ENCODE data around the gene NMU.
A peak's percentile ranks its signal among the peaks of the same experiment; 100 is the strongest.
"Not testable (repeated sequence)": the region's sequence is repeated elsewhere in the genome, so short reads cannot be mapped to it uniquely, and the experiment has no call there.

The NMU gene

DNA sequence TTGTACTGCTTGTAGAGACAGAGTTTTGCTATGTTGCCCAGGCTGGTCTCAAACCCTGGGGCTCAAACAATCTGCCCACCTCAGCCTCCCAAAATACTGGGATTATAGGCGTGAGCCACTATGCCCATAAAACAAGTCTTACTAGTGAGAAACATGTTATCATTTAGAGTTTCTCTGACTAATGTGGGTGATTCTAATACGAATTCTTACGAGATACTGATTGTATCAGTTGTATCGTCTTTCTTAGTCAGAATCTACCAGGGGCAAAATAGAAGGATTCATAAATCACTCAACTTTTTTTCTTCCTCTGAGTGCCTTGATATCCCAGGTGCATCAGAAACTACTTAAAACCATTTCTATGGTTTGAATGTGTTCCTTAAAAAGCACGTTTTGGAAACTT is 14.4 kb upstream of the NMU start:
- Mint-ChIP-seq H3K27ac (no peak overlapping the region), H3K4me1 (ENCODE audit: low read depth) (no peaks in the 10 kb centered on the region), H3K36me3 (ENCODE audit: low read depth) (no peaks in the 10 kb centered on the region), H3K4me3 (no peak overlapping the region), H3K27me3 (peaks cover 34% of the 10 kb centered on the region), H3K9me3 (no peaks in the 10 kb centered on the region)

DNA sequence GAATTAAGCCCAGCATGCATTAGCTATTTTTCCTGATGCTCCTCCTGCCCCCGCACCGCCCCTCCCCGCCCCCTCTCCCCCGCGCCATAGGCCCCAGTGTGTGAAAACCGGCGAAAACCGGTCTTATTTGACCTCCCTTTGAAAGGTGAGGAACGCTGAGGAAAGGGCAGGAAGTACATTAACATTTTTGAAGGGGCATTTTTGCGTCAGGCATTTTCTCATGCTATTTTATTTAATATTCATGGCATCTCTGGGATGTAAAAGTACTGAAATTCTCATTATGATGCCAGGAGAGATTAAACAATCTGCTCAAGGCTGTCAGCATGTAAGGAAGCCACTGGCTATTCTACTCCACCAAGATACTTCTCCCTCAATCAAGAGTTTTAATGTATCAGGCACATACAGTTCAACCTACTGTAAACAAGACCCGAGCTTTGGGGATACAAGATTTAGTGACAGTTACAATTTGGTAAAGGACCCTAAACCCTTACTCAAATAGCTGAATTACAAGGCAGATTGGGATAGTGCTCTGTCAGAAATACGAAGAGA is 1.2 kb upstream of the NMU start:
- Mint-ChIP-seq H3K9me3 (no peaks in the 10 kb centered on the region), H3K36me3 (ENCODE audit: low read depth) (no peaks in the 10 kb centered on the region), H3K4me1 (ENCODE audit: low read depth) (peaks cover 14% of the 10 kb centered on the region), H3K27me3 (peaks cover 56% of the 10 kb centered on the region), H3K27ac (no peak overlapping the region), H3K4me3 (no peak overlapping the region)

DNA sequence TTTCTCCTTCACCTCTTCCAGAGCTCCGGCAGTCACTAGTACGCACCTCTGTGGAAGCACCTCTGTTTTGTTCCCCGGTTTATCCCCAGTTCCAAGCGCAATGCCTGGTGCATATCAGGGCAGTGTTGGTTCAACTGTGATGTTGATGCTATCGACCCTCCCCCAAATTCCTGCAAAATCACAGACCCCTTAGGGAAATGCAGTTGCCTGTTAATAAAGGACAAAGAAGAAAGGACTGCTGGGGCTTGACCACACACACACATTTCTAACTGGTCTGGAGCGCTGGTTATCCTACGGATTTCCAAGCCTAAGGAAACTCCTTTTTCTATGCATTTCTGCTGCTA is 530 bp upstream of the NMU start:
- H3K36me3 Mint-ChIP-seq (ENCODE audit: low read depth), result no peaks in the 10 kb centered on the region
- peak overlapping the region; percentile 76 for H3K4me3 Mint-ChIP-seq
- no peaks in the 10 kb centered on the region for H3K9me3 Mint-ChIP-seq
- no peak overlapping the region for H3K27ac Mint-ChIP-seq
- peaks cover 14% of the 10 kb centered on the region for H3K4me1 Mint-ChIP-seq (ENCODE audit: low read depth)
- H3K27me3 Mint-ChIP-seq, result peaks cover 60% of the 10 kb centered on the region

DNA sequence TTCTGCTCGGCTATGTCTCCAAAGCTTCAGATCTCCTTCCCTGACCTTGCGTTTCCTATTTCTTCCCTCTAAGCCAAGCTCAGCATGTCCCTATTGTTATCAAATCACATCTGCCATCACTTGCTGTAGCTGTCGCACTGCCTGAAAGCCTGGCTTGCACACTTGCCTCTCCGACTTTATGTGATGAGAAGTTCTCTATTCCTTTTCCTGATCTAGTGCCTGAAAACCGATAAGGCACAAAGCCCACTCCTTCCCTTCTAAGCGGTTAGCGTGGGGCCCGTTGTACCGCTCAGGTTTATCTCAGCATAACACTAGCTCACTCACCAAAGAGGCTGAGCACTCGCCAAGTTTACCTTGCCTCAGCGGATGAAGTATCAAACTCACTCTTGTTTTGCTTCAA is 816 bp downstream of the NMU start:
- Mint-ChIP-seq H3K27ac (no peak overlapping the region), H3K27me3 (peaks cover 71% of the 10 kb centered on the region), H3K36me3 (ENCODE audit: low read depth) (no peaks in the 10 kb centered on the region), H3K4me3 (peak overlapping the region; percentile 77), H3K9me3 (no peaks in the 10 kb centered on the region), H3K4me1 (ENCODE audit: low read depth) (peaks cover 14% of the 10 kb centered on the region)

DNA sequence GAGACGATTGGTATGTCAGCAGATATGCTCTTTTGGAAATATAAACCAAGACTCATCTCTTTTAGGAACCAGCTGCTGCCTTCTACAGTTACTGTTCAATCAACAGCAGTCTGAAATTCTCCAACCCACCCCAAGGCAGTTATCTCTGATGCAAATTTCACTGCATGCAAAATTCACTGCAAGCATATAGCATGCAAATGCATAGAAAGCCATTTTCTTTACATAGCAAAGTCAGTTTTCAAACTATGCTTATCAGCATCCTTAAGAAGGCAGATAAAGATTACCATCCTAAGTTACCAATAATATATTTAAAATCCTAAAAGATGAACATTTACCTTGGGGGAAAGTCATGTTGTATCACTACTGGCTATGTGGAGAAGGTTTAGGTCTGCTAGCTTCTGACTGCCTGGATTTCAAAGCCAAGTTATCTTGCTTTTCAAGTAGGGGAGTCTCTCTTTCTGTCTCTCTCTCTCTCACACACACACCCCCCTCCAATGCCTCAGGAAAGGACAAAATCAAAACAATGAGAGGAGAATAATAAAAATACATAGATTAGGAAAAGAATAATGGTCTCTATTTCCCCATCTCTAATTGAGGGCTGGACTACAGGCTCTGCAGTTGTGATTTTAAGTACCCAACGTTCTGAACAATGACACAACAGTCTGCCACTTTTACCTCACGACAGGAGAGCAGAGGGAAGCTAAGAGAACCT is 1.5 kb downstream of the NMU start:
- Mint-ChIP-seq H3K4me3 (no peak overlapping the region), H3K27me3 (peaks cover 73% of the 10 kb centered on the region), H3K9me3 (no peaks in the 10 kb centered on the region), H3K36me3 (ENCODE audit: low read depth) (no peaks in the 10 kb centered on the region), H3K4me1 (ENCODE audit: low read depth) (peaks cover 14% of the 10 kb centered on the region), H3K27ac (no peak overlapping the region)

DNA sequence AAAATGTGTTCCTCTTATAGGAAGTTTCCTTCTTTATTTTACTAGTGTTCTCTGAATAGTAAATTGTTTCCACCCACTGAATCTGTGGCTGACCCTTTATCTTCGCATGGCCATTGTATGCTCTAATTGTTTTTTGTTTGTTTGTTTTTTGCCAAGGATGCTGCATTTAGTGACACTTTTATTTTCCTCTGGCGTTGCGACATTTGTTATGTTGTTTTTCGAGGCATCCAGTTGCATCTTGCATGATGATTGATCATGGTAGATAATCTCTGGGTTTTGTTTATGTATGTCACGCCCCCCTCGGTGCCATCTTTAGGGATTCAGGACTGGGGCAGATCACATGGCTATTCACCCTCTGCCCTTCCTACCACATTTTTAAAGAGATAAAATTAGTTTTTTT is 2.2 kb downstream of the NMU start:
- Mint-ChIP-seq H3K27ac (no peak overlapping the region), H3K4me3 (no peak overlapping the region), H3K4me1 (ENCODE audit: low read depth) (peaks cover 14% of the 10 kb centered on the region), H3K9me3 (no peaks in the 10 kb centered on the region), H3K27me3 (peaks cover 69% of the 10 kb centered on the region), H3K36me3 (ENCODE audit: low read depth) (no peaks in the 10 kb centered on the region)

DNA sequence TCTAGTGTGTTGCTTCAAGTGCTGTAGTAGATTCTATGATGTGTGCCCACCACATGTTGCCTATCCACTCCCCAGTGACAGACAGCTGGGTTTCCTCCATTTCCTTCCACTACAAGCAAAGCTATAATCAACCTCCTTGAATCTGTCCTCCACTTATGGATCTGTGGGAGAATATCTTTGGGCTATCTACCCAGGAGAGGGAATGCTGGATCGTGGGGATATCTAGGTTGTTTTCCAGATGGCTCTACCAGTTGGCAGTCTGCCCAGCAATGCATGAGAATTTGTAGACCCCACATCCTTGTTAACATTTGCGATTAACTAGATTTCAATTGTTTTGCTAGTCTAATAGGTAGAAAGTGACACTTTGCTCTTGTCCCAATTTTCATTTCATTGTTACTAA is 10.3 kb downstream of the NMU start:
- Mint-ChIP-seq H3K27ac (no peak overlapping the region), H3K36me3 (ENCODE audit: low read depth) (no peaks in the 10 kb centered on the region), H3K4me3 (no peak overlapping the region), H3K27me3 (peaks cover 7% of the 10 kb centered on the region), H3K9me3 (no peaks in the 10 kb centered on the region), H3K4me1 (ENCODE audit: low read depth) (no peaks in the 10 kb centered on the region)

DNA sequence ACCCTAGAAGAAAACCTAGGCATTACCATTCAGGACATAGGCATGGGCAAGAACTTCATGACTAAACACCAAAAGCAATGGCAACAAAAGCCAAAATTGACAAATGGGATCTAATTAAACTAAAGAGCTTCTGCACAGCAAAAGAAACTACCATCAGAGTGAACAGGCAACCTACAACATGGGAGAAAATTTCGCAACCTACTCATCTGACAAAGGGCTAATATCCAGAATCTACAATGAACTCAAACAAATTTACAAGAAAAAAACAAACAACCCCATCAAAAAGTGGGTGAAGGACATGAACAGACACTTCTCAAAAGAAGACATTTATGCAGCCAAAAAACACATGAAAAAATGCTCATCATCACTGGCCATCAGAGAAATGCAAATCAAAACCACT is 12.0 kb downstream of the NMU start:
- not testable (repeated sequence) for H3K4me3 Mint-ChIP-seq; H3K27me3 Mint-ChIP-seq; H3K27ac Mint-ChIP-seq; H3K9me3 Mint-ChIP-seq; H3K4me1 Mint-ChIP-seq (ENCODE audit: low read depth); H3K36me3 Mint-ChIP-seq (ENCODE audit: low read depth)

DNA sequence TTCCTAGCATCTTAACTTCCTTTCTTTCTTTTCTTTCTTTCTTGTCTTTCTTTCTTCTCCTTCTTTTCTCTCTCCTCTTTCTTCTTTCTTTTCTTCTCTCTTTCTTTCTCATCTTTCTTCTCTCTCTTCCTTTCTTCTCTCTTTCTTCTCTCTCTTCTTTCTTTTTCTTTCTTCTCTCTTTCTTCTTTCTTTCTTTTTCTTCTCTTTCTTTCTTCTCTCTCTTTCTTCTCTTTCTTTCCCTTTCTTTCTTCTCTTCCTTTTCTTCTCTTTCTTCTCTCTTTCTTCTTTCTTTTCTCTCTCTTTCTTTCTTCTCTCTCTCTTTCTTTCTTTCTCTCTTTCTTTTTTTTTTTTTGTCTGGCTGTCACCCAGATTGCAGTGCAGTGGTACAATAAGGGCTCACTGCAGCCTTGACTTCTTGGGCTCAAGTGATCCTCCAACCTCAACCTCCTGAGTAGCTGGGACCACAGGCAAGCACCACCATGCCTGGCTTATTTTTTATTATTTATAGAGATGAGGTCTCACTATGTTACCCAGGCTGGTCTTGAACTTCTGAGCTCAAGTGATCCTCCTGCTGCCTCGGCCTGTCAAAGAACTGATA is 17.5 kb downstream of the NMU start:
- no peaks in the 10 kb centered on the region for H3K36me3 Mint-ChIP-seq (ENCODE audit: low read depth)
- H3K27ac Mint-ChIP-seq, result no peak overlapping the region
- no peaks in the 10 kb centered on the region for H3K9me3 Mint-ChIP-seq
- peaks cover 7% of the 10 kb centered on the region for H3K27me3 Mint-ChIP-seq
- no peaks in the 10 kb centered on the region for H3K4me1 Mint-ChIP-seq (ENCODE audit: low read depth)
- H3K4me3 Mint-ChIP-seq, result no peak overlapping the region

DNA sequence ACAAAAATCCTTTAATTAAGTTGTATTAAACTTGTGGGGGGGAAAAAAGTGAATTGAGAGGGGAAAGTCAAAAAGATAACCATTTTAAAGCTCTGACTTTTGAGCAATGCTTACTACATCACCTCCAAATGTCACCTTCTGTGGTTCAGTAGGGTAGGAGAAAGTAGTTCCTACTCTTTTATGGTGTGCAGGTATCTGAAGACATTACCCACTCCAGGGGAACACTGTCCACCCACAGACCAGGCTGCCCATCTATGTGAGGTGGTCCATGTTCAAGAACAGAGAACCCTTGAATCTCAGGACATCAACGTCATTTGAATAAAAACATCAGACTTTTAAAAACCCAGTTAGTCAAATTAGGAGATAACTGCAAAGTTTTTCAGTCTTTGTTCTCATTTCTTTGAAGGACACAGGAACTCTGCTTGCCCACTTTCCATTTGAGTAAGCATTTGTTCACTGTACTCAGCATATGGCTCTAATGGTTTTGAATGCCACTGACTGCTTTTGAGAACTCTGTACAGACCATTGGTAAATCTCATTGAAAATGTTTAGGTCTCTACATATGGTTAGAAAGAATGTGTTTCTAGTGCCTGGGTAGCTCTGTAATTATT is 18.4 kb downstream of the NMU start:
- H3K36me3 Mint-ChIP-seq (ENCODE audit: low read depth), result no peaks in the 10 kb centered on the region
- H3K4me1 Mint-ChIP-seq (ENCODE audit: low read depth), result no peaks in the 10 kb centered on the region
- H3K4me3 Mint-ChIP-seq, result no peak overlapping the region

DNA sequence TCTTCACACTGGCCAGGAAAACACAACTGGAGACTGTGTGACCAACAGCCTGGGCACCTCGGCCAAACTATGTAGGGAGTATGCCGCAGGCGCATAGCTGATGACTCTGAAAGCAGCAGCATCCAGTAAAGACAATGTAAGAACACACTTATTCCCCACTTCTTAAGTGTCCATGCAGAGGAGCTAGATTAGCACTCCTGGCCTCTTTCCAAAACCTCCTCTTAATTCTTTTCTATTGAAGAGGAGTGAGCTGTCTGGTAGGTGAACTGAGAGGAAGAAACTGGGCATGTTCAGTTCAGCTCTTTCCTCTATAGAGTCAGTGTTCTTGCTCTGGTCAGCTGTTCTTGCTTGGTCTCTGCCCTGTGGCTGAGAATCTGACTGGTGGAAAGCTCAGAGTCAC is 21.1 kb downstream of the NMU start:
- Mint-ChIP-seq H3K9me3 (no peaks in the 10 kb centered on the region), H3K4me1 (ENCODE audit: low read depth) (no peaks in the 10 kb centered on the region), H3K27ac (no peak overlapping the region), H3K36me3 (ENCODE audit: low read depth) (no peaks in the 10 kb centered on the region), H3K27me3 (peaks cover 7% of the 10 kb centered on the region), H3K4me3 (no peak overlapping the region)

More for the DNA sequence above, 18.4 kb downstream of the NMU start:
- peaks cover 7% of the 10 kb centered on the region for H3K27me3 Mint-ChIP-seq
- no peaks in the 10 kb centered on the region for H3K9me3 Mint-ChIP-seq
- no peak overlapping the region for H3K27ac Mint-ChIP-seq

DNA sequence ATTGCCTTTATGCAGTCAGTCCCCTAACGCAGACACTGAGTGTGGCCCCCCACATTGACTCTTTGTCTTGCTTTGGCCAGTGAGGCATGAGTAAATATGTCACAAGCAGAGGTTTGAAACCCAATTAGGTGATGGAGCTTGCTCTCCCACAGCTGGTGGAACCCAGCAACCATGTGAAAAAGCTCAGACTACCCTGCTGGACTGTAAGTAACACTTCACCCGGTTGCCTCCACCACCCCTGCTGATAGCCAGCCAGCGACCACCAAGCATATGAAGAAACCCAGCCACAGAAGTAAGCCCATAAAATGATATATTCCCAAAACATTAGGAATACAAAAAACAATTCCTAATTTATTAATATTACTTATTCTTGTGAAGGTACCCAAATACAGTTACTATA is 22.5 kb downstream of the NMU start:
- Mint-ChIP-seq H3K27ac (no peak overlapping the region), H3K9me3 (no peaks in the 10 kb centered on the region), H3K4me1 (ENCODE audit: low read depth) (no peaks in the 10 kb centered on the region), H3K27me3 (peaks cover 7% of the 10 kb centered on the region), H3K36me3 (ENCODE audit: low read depth) (no peaks in the 10 kb centered on the region), H3K4me3 (no peak overlapping the region)

DNA sequence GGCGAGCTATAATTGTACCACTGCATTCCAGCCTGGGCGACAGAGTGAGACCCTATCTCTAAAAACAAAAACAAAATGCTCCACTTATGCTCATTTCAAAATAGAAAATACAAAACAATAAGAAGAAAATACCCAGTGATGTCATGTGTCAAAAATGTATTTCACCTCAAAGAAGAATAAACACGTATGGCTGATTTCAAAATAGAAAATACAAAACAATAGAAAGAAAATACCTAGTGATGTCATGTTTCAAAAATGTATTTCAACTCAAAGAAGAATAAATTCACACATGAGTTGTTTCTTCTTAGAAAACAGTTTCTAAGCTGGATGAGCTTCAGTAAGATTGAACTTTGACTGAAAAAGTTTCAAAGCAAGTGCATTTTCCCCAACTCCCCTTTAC is 23.8 kb downstream of the NMU start:
- H3K4me3 Mint-ChIP-seq, result no peak overlapping the region
- peaks cover 7% of the 10 kb centered on the region for H3K27me3 Mint-ChIP-seq
- H3K27ac Mint-ChIP-seq, result no peak overlapping the region
- H3K4me1 Mint-ChIP-seq (ENCODE audit: low read depth), result no peaks in the 10 kb centered on the region
- no peaks in the 10 kb centered on the region for H3K9me3 Mint-ChIP-seq
- no peaks in the 10 kb centered on the region for H3K36me3 Mint-ChIP-seq (ENCODE audit: low read depth)

DNA sequence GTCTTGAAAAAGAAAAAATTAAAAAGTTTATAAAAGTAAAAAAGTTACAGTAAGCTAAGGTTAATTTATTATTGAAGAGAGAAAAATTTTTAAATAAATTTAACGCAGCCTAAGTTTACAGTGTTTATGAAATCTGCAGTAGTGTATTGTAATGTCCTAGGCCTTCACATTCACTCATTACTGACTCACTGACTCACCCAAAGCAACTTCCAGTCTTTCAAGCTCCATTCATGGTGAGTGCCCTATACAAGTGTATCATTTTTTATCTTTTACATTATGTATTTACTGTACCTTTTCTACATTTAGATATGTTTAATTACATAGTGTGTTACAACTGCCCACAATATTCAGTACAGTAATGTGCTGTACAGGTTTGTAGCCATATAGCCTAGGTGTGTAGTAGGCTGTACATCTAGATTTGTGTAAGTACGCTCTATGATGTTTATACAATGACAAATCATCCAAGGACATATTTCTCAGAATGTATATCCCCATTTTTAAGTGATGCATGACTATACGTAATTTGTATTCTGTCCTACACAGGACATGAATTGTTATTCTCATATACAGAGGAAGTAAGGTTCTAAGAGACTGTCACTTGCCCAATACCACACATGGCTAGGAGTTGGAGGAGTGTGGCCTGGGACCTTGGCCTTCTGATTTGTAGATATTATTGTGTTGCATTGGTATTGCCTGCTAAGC is 24.6 kb downstream of the NMU start:
- Mint-ChIP-seq H3K27ac (no peak overlapping the region), H3K4me1 (ENCODE audit: low read depth) (no peaks in the 10 kb centered on the region), H3K27me3 (peaks cover 7% of the 10 kb centered on the region), H3K4me3 (no peak overlapping the region), H3K9me3 (no peaks in the 10 kb centered on the region), H3K36me3 (ENCODE audit: low read depth) (no peaks in the 10 kb centered on the region)

DNA sequence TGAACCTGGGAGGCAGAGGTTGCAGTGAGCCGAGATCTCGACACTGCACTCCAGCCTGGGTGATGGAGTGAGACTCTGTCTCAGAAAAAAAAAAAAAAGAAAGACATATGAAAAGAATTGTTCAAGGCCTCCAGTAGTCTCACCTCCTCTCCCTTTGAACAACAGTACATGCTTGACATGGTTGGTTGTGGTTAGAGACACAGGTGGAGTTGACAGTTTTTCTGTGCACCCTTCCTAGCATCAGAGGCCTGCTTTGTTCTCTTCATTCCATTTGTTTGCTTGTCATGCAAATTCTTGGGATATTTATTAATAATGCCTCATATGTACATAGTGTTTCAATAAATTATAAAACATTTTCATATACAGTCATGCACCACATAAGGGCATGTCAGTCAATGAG is 25.7 kb downstream of the NMU start:
- Mint-ChIP-seq H3K4me3 (no peak overlapping the region), H3K27ac (no peak overlapping the region), H3K4me1 (ENCODE audit: low read depth) (no peaks in the 10 kb centered on the region), H3K36me3 (ENCODE audit: low read depth) (no peaks in the 10 kb centered on the region), H3K27me3 (peaks cover 3% of the 10 kb centered on the region), H3K9me3 (no peaks in the 10 kb centered on the region)

All from stimulated activated naive CD8-positive, alpha-beta T cell treated with anti-CD3 and anti-CD28 coated beads, Interleukin-15, Interleukin-2, amounts not matched to agents 100 ng/mL and 50 ng/mL, for 24 hours (primary cell).